Measurements from ENCODE around the gene FRMD1. TPM values are rescaled to one million over a fixed set of nuclear protein-coding genes. Genes with fewer than 3 reads are reported as not detected.

Gene FRMD1
- polyA plus RNA-seq, 1 experiment = not detected

DNA sequence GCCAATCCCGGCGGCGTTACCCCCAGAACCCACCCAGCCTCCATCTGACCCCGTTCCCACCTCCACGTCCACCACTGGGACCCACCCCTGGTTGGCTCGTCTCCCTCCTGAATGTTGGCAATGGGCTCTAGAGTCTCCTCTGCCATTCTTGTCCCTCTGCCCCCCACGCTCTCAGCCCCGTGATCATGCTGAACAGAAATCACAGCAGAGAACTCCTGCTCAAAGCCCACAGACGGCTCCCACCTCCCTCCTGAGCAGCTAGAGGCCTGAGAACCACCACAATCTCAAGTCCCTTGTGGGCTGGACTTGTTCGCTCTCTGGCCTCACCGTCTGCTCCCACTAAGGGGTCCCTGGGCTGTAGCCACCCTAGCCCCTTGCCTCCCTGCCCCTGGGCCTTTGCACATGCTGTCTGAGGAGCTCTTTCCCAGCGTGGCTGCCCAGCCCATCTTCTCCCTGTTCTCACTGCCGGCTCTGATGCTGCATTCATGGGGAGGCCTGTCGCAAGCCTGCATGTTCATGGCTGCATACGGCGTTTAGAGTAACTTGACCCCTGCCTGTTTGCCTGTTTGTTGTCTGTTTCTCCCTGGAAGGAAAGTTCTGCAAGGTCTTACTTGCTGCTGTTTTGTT is 11.2 kb upstream of the FRMD1 start:
- H3K36me3 ChIP-seq (ENCODE audit: control insufficient read depth, insufficient read depth, low read length) = no peaks in the 10 kb centered on the region
- no peak overlapping the region for H3K4me3 ChIP-seq (ENCODE audit: low read depth, low read length)
- no peak for DNase-seq (ENCODE audit: low read depth)
- ChIA-PET CTCF (no interaction called here), POLR2A (no interaction called here)
- TF ChIP-seq, protein P1, sequence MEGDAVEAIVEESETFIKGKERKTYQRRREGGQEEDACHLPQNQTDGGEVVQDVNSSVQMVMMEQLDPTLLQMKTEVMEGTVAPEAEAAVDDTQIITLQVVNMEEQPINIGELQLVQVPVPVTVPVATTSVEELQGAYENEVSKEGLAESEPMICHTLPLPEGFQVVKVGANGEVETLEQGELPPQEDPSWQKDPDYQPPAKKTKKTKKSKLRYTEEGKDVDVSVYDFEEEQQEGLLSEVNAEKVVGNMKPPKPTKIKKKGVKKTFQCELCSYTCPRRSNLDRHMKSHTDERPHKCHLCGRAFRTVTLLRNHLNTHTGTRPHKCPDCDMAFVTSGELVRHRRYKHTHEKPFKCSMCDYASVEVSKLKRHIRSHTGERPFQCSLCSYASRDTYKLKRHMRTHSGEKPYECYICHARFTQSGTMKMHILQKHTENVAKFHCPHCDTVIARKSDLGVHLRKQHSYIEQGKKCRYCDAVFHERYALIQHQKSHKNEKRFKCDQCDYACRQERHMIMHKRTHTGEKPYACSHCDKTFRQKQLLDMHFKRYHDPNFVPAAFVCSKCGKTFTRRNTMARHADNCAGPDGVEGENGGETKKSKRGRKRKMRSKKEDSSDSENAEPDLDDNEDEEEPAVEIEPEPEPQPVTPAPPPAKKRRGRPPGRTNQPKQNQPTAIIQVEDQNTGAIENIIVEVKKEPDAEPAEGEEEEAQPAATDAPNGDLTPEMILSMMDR (IDR thresholded peaks at IDR 0.05; ENCODE audit: insufficient read depth, low read depth, low read length) = no peak
- H3K27me3 ChIP-seq (ENCODE audit: control insufficient read depth, insufficient read depth, low read length) = no peaks in the 10 kb centered on the region

DNA sequence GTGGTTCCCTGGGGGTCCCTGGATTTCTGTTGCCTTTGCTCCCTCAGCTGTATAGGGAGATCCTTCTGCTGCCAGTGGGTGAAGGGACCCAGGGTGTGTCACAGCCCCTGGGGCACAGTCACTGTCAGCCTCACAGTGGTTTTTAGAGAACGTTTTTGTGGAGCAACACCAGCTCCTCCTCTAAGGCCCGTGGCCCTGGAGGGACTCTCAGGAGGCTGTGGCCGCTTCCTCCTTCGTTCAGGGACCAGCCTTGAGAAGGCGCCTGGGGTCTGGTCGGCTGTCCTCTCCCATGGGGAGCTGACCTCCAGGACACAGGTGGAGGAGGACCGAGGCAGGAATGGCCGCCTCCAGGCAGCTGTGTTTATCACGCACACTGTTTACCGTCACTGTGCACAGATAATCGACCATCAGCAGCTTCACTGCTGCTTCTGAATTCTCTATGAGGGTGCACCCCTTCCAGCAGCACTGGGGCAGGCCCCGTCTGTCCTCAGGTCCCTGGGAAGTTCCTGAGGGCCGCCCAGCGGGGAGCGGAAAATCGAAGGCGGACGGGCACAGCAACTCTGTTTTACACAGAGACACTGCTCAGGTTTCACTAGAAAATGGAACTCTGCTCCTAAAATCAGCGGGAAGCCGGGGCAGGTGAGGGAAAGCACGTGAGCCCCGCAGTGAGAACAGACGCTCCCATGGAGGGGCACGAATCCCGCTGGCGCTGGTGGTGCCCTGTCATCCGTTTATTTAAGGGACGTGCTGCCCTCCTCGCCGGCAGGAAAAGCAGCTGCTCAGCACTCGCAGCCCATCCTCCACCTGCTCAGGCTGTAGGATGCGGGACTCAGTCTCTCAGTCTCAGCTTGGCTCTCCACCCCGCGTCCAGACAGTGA is 10.4 kb upstream of the FRMD1 start:
- Histone ChIP-seq H3K27me3 (ENCODE audit: control insufficient read depth, insufficient read depth, low read length) (no peaks in the 10 kb centered on the region), H3K4me3 (ENCODE audit: low read depth, low read length) (no peak overlapping the region), H3K36me3 (ENCODE audit: control insufficient read depth, insufficient read depth, low read length) (no peaks in the 10 kb centered on the region)
- TF ChIP-seq, protein P1 (IDR thresholded peaks at IDR 0.05; ENCODE audit: insufficient read depth, low read depth, low read length) = no peak
- ChIA-PET POLR2A (no interaction called here), CTCF (interaction anchor here (1.4 kb wide), 1 partner anchor 18 kb away, joined by 3 read pairs; no protein-coding TSS in a partner anchor)
- no peak for DNase-seq (ENCODE audit: low read depth)

GRCh38 chr6:168088161-168089053 is 9.4 kb upstream of the FRMD1 start:
- CTCF ChIA-PET = interaction anchor here (0.6 to 1.4 kb wide), 2 partner anchors 17 to 172 kb away, joined by 3 to 5 read pairs; no protein-coding TSS in a partner anchor
- POLR2A ChIA-PET = no interaction called here
- Histone ChIP-seq H3K36me3 (ENCODE audit: control insufficient read depth, insufficient read depth, low read length) (no peaks in the 10 kb centered on the region), H3K27me3 (ENCODE audit: control insufficient read depth, insufficient read depth, low read length) (no peaks in the 10 kb centered on the region), H3K4me3 (ENCODE audit: low read depth, low read length) (no peak overlapping the region)
- TF ChIP-seq, protein P1 (IDR thresholded peaks at IDR 0.05; ENCODE audit: insufficient read depth, low read depth, low read length) = no peak
- DNase-seq (ENCODE audit: low read depth) = peak; percentile 10

GRCh38 chr6:168087436-168088160 is 8.6 kb upstream of the FRMD1 start:
- ChIA-PET POLR2A (no interaction called here), CTCF (interaction anchor here (0.6 kb wide), 1 partner anchor 171 kb away, joined by 5 read pairs; no protein-coding TSS in a partner anchor)
- TF ChIP-seq, protein P1 (IDR thresholded peaks at IDR 0.05; ENCODE audit: insufficient read depth, low read depth, low read length) = no peak
- Histone ChIP-seq H3K36me3 (ENCODE audit: control insufficient read depth, insufficient read depth, low read length) (no peaks in the 10 kb centered on the region), H3K4me3 (ENCODE audit: low read depth, low read length) (no peak overlapping the region), H3K27me3 (ENCODE audit: control insufficient read depth, insufficient read depth, low read length) (no peaks in the 10 kb centered on the region)
- no peak for DNase-seq (ENCODE audit: low read depth)

Data from BJ (cell line).